Limb (tissue), 2 donors: ENCODE data around the gene GIN1.
"Not testable (repeated sequence)": the region's sequence is repeated elsewhere in the genome, so short reads cannot be mapped to it uniquely, and the experiment has no call there.

Experiments used
- DNase-seq, 2 donors: peaks; one replicate each; pipeline ENCODE4 v3.0.0-alpha.2; 2016; ENCODE audit errors: extremely low spot score in 2 of 2

Gene GIN1

GRCh38 chr5:103119765-103120606, at the start of gene GIN1, which contains the start of gene PPIP5K2:
Gene GIN1, minus strand, starts transcription at chr5:103120138. Its CDS starts 11,431 bp downstream, at chr5:103108707.
Gene PPIP5K2, plus strand, starts transcription at chr5:103120301. Its CDS starts 9,289 bp downstream, at chr5:103129590.
- peak; percentile 97 to 98 for DNase-seq

- DNase-seq, result no peak
These were observed 46.8 kb upstream of the GIN1 start for GRCh38 chr5:103166706-103167105.

- DNase-seq, result no peak
These were observed 31.2 kb upstream of the GIN1 start for GRCh38 chr5:103151156-103151555.

GRCh38 chr5:103148213-103148612, 28.3 kb upstream of the GIN1 start:
- no peak for DNase-seq

GRCh38 chr5:103145196-103145595, 25.3 kb upstream of the GIN1 start:
- no peak for DNase-seq

GRCh38 chr5:103142132-103142531, 22.2 kb upstream of the GIN1 start:
- not testable (repeated sequence) for DNase-seq

- peak; percentile 57 to 75 for DNase-seq
These were observed 19.4 kb upstream of the GIN1 start for GRCh38 chr5:103139264-103139865.

- DNase-seq, result no peak
These were observed 18.3 kb upstream of the GIN1 start for GRCh38 chr5:103138202-103138690.

GRCh38 chr5:103135461-103135860, 15.5 kb upstream of the GIN1 start:
- no peak for DNase-seq

GRCh38 chr5:103133231-103133630, 13.3 kb upstream of the GIN1 start:
- no peak for DNase-seq

GRCh38 chr5:103132684-103133083, 12.7 kb upstream of the GIN1 start:
- no peak for DNase-seq

GRCh38 chr5:103128202-103128601, 8.3 kb upstream of the GIN1 start:
- no peak for DNase-seq

- no peak for DNase-seq
These were observed 7.4 kb upstream of the GIN1 start for GRCh38 chr5:103127292-103127817.

- DNase-seq, result no peak
These were observed 6.6 kb upstream of the GIN1 start for GRCh38 chr5:103126557-103126956.

- DNase-seq, result no peak
These were observed 2.3 kb upstream of the GIN1 start for GRCh38 chr5:103122242-103122641.

GRCh38 chr5:103120607-103121200, 766 bp upstream of the GIN1 start:
- DNase-seq, result no peak

- no peak for DNase-seq
These were observed 721 bp downstream of the GIN1 start for GRCh38 chr5:103119070-103119764.

- no peak for DNase-seq
These were observed 2.4 kb downstream of the GIN1 start for GRCh38 chr5:103117471-103117991.

GRCh38 chr5:103114440-103114839, 5.5 kb downstream of the GIN1 start:
- DNase-seq, result no peak

GRCh38 chr5:103112910-103113309, 7.0 kb downstream of the GIN1 start:
- DNase-seq, result no peak

GRCh38 chr5:103111468-103111867, 8.5 kb downstream of the GIN1 start:
- no peak for DNase-seq
